G401.6 (cell line): ENCODE results near the gene SLCO4C1.
"Not testable (repeated sequence)": the region's sequence is repeated elsewhere in the genome, so short reads cannot be mapped to it uniquely, and the experiment has no call there.

ENCODE experiments used
- FAIRE-seq: peaks from 2 replicates; lab custom pipeline; 2012; peaks lifted over from hg19 to GRCh38; lab: Jason Lieb, UNC

SLCO4C1 gene

DNA sequence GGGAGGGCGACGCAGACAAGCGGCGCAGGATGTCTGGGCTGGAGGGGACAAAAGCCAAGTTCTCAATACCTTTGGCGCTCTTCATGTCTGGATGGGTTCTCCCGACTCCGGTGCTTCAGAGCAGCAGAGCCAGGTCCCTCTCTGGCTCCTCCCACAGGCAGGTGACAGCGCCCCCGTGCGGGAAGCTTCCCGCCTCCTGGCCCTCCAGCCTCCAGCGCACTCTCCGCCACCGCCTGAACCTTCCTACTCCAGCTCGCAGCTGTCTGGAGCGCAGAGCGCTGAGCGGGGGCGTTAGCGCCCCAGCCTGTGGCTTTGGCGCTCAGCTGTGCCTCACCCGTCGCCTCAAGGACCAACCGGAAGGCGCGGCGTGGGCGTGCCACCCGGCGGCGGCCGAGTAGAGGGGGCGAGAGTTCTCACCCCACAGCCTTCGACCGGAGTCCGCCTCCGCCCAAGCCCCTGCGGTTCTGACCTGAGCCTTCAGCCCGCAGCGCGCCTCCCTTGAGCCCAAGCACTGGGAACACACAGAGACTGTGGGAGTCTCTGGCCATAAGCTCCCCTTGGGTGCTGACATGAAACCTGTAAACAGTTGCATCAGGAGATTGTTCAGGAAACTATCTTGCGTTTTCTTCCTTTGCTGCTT, at the start of gene SLCO4C1:
SLCO4C1 (minus strand) TSS at position 107 of the 640 bp plus-strand sequence; CDS start at position 85, 22 bp downstream.
- no peak for FAIRE-seq

- FAIRE-seq: no peak
These were observed 45.7 kb upstream of the SLCO4C1 start for GRCh38 chr5:102341681-102342288.

DNA sequence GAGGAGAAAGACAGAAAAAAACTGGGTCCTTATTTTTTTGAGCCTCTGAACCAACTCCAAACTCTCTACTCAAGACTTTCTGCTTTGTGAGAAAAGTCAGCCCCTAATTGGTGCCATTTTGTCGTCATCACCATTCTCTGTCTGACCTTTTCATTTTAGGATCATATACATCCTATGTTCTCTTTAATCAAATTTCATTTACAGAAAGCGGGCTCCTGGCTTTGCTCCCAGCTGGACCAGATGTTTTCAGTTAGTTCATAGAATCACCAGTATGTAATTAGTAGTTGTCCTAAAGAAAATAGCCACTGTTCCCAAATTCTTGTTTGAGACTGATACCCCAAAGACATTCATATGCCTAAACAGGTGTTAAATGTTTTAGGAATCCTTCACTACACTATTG, 28.6 kb upstream of the SLCO4C1 start:
- FAIRE-seq: no peak

DNA sequence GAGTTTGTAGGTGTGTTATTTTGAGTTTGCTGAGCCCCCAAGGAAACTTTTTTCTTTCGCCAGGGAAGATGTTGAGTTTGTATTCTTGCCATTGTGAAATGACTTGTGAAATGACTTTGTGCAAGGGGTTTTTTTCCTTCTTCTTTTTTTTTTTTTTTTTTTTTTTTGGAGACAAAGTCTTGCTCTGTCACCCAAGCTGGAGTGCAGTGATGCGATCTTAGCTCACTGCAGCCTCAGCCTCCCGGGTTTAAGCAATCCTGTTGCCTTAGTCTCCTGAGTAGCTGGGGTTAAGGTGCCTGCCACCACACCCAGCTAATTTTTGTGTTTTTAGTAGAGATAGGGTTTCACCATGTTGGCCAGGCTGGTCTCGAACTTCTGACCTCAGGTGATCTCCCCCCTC, 22.7 kb upstream of the SLCO4C1 start:
- FAIRE-seq: not testable (repeated sequence)

GRCh38 chr5:102314328-102314727, 18.2 kb upstream of the SLCO4C1 start:
- no peak for FAIRE-seq

GRCh38 chr5:102313912-102314311, 17.8 kb upstream of the SLCO4C1 start:
- FAIRE-seq: no peak

DNA sequence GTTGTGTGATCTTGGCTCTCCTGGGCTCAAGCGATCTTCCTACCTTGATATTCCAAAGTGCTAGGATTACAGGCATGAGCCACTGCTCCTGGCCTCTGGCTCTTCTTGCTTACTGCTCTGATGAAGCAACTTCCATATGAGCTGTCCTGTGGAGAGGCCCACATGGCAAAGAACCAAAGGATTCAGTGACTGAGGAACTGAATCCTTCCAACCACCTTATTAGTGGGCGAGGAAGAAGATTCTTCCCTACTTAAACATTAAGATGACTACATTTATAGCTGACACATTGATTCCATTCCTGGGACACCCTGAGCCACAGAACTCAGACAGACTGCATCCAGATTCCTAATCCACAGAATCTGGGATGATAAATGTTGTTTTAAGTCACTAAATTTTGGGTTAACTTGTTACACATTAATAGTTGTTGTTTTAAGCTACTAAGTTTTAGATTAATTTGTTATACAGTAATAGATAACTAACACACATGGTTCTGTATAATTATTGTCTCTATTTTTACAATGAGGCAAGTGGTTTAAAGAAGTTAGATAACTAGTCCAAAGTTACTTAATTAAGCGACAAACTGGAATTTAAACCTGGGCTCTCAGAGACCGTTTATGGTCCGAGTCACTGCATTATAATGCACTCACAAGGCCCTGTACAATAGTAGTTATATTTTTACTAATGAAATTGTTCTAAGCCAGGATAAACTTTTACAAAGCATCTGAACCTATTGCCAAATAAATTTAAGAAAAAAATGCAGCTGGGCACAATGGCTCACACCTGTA, 16.7 kb upstream of the SLCO4C1 start:
- FAIRE-seq: no peak

- no peak for FAIRE-seq
These were observed 13.5 kb upstream of the SLCO4C1 start for GRCh38 chr5:102309586-102309985.

- FAIRE-seq: no peak
These were observed 11.1 kb upstream of the SLCO4C1 start for GRCh38 chr5:102307232-102307631.

GRCh38 chr5:102306121-102306520, 10.0 kb upstream of the SLCO4C1 start:
- FAIRE-seq: no peak

DNA sequence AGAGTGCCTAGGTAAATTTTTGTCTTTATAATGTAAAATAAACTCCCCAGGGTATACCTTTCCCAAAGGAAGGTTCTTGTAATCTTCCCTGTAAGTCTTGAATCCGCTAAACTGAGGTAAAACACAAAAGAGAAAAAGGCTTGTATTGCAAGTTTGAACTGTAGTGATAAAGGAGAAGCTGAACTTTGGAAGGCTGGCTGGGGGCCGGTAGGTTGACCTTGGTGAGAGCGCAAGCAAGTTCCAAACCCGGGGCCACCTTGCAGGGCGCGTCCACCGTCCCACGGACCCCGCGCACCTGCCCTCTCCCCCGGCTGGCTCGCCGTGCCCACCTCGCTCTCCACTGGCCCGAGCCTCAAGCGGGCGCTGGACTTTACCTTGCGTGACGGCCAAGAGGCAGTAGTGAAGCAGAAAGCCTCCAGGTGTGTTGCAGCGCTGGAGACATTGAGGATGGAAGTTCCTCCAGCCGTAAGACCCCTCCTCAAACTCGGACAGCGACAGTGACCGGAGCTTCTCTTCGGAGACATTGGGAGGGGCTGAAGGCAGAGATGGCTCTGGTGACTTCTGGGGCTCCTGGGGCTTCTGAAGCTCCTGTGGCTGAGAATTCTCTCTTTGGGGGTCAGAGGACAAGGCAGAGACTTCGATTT, 428 bp downstream of the SLCO4C1 start:
- FAIRE-seq: no peak

GRCh38 chr5:102294886-102295395, 1.1 kb downstream of the SLCO4C1 start:
- no peak for FAIRE-seq

GRCh38 chr5:102290004-102290403, 6.1 kb downstream of the SLCO4C1 start:
- FAIRE-seq: no peak

DNA sequence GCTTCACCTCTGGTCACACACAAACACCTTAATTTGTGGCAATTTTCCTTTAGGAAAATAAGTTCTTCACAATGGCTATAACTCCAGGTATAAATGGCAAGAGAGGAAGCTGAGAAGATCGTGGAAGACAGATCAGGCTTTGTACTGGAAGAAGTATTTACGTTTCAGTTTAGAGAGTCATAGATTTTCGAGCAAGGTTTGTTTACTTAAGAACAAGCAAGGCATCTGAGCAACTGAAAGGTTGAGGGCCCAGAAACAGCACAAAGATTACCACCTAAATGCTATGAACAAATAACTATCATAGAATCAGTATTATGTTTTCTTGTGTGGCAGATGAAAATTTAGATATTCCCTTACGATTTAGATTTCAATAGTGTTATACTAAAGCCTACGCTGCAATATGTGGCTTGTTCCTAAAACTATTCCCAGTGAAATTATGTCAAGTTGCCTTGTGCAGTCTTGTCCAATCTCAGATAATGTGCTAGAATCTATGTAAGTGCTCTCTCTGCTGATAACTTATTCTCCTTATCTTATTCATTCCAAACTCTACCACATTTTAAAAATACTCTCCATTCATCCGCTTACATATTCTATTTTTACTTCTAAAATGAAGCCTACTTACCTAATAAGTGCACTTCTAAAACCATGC, 6.7 kb downstream of the SLCO4C1 start:
- FAIRE-seq: no peak

- FAIRE-seq: no peak
These were observed 7.5 kb downstream of the SLCO4C1 start for GRCh38 chr5:102288630-102289029.

DNA sequence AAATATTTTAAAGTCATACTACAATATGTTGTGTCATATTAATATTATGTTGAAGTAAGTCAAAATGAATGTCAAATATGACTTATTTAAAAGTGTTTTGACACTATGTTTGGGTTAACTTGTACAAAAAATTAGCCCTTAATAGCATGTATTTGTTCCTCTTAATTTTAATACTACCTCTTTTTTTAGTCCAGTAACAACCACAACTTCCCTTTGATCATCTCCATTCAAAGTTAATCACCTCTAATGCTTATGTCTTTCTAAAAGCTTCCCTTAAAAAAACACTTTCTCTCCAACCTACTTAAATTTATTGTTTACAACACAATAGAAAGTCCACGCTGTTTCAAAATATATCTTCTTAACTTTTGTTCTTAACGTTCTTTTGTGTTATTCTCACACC, 9.6 kb downstream of the SLCO4C1 start:
- FAIRE-seq: no peak

GRCh38 chr5:102283102-102283797, 12.8 kb downstream of the SLCO4C1 start:
- no peak for FAIRE-seq

DNA sequence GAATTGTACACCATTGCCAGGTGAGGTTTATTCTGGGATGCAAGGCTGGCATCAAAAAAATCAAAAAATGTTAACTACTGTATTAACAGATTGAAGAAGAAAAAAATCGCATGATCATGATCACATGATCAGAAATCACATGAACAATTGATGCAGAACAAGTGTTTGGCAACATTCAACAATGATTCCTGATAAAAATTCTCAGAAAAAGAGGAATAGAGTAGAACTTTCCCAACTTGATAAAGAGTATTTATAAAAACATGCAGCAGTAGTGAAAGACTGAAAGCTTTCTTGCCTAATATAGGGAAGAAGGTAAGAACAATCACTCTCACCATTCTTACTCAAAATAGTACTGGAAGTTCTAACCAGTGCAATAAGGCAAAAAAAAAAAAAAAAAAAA, 16.4 kb downstream of the SLCO4C1 start:
- FAIRE-seq: no peak

DNA sequence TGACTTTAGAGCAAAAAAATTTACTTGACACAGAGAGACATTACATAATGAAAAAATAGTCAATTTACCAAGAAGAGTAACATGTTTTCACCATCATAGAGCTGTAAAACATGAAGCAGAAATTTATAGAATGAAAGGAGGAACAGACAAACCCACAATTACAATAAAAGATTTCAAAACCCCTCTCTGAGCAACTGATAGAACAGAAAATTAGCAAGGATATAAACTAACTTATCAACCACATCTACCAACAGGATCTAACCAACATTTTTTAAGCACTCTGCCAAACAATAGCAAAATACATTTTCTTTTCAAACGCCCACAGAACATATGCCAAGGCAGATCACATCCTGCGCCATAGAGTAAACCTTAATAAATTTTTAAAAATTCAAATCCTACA, 17.9 kb downstream of the SLCO4C1 start:
- FAIRE-seq: no peak

DNA sequence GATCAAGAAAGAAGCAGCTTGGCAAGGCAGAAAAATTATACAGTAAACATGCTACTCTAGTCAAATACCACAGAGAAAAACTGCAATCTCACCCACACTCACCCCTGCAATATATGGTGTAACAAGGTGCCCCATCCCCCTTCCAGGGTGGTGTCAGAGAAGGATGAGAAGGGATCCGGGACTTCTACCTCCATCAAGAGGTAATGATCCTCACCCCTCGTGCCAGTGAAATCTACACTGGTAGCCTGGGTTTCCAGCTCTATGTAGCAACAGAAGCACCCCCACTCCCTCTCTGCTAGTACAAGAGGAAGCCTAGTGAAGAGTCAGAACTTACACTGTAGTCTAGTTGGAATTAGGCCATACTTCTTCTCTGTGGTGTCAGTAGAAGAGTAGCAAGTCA, 18.9 kb downstream of the SLCO4C1 start:
- no peak for FAIRE-seq

DNA sequence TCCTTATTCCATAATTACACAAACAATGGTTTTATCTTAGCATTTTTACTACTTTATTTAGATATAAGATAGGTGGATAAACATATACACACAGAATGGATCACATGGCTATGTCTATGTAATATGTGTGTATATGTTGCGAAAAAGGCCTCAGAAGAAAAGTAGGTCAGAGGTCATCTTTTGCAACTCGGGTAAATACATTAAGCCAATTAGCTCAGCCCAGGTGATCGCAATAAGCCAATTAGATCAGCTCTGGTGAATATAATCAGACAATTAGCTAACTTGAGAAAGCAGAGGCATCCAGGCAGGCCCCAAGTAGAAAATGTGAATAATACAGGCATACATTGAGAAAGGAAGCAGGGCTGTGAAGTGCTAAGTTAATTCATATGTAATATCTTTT, 24.3 kb downstream of the SLCO4C1 start:
- FAIRE-seq: no peak

DNA sequence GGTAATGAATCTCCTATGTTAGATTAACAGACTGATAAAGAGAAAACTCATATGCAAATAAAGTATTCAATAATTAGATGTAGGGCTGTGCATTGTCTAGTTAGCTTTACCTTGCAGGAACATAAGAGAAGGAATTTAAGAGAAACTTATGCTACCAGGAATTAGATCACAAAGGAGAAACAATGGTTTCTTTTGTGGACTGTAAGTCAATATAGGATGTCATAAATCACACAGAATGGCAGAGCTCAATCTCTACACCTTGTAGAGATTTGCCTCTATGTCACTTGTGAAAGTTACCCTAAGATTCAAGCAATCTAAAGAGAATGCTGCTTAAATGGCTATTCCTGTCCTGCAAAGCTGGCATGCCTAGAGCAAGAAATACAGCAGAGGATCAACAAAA, 26.0 kb downstream of the SLCO4C1 start:
- FAIRE-seq: no peak
